Thoracic aorta (tissue), 2 donors: ENCODE results near the gene NDUFS3. TPM values are rescaled to one million over a fixed set of nuclear protein-coding genes. Genes with fewer than 3 reads are reported as not detected.
"Not testable (repeated sequence)": the region's sequence is repeated elsewhere in the genome, so short reads cannot be mapped to it uniquely, and the experiment has no call there.

Source experiments
- ATAC-seq: fragments of 150-250 bp; one replicate; pipeline ENCODE4 v1.8.0; 2017; ENCODE audit warnings: low read depth; ENCODE audit not compliant: insufficient number of reproducible peaks, low FRiP score
- DNase-seq: peaks from one replicate; pipeline ENCODE4 v3.0.0-alpha.2; 2020; ENCODE audit warnings: low spot score
- H3K27ac ChIP-seq, 2 donors: fragments of 200-600 bp; sonication (generic); 1 replicate in 1 of 2; 2 replicates in 1 of 2; pipeline ENCODE4 v1.5.1; 2016; ENCODE audit warnings: mild to moderate bottlenecking in 2 of 2, moderate library complexity in 2 of 2
- H3K27me3 ChIP-seq: fragments of 200-600 bp; sonication (generic); replicated peaks from 2 replicates; pipeline ENCODE4 v1.6.0; 2016; ENCODE audit warnings: mild to moderate bottlenecking; ENCODE audit not compliant: insufficient read depth
- H3K36me3 ChIP-seq: fragments of 200-600 bp; sonication (generic); one replicate; pipeline ENCODE4 v1.5.1; 2016
- H3K4me1 ChIP-seq, 2 donors: fragments of 200-600 bp; sonication (generic); 1 replicate in 1 of 2; 2 replicates in 1 of 2; pipeline versions ENCODE4 v1.5.1 to v1.6.0; 2016; ENCODE audit warnings: low read depth in 2 of 2, mild to moderate bottlenecking in 1 of 2; ENCODE audit not compliant: control insufficient read depth in 1 of 2
- H3K4me3 ChIP-seq: fragments of 200-600 bp; sonication (generic); 2 replicates; pipeline ENCODE4 v1.5.1; 2016; ENCODE audit warnings: mild to moderate bottlenecking
- H3K9me3 ChIP-seq: fragments of 200-600 bp; sonication (generic); 2 replicates; pipeline ENCODE4 v1.5.1; 2016
- total RNA-seq, 2 donors: library from RNA; depleted of rRNA; stranded (reverse); fragments of >200 nt; gene quantifications; one replicate each; pipeline versions ENCODE4 v1.1.0 to v1.2.3, GENCODE V29; 2016
- TF ChIP-seq, protein P1 (sequence below): fragments of 200-600 bp; sonication (generic); IDR thresholded peaks from one replicate; pipeline ENCODE4 v1.5.1; 2019; ENCODE audit warnings: antibody characterized with exemption

Gene NDUFS3
- total RNA-seq, 2 donors from 2014 or later, result 29.9 to 75.7 TPM

DNA sequence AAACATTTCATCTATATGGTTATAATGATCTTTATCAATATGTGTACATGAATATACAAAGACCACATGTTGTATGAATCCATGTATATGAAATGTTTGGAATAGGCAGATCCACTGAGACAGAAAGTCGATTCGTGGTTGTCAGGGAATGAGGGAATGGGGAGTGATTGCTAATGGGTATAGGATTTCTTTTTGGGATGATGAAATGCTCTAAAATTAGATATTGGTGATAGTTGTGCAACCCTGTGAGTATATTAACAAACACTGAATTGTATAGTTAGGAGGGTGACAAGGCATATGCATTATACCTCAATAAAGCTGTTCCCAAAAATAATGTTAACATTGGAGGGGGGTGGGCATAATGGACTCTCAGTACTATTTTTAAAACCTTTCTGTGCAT lies 18.4 kb upstream of the NDUFS3 start:
- H3K4me3 ChIP-seq, result no peak overlapping the region
- no peaks in the 10 kb centered on the region for H3K36me3 ChIP-seq
- H3K27me3 ChIP-seq, result no peaks in the 10 kb centered on the region
- no peak overlapping the region for H3K27ac ChIP-seq
- ATAC-seq (no peak), DNase-seq (no peak)
- H3K4me1 ChIP-seq, result peaks cover 0 to 9% of the 10 kb centered on the region in 2 donors
- TF ChIP-seq, protein P1, sequence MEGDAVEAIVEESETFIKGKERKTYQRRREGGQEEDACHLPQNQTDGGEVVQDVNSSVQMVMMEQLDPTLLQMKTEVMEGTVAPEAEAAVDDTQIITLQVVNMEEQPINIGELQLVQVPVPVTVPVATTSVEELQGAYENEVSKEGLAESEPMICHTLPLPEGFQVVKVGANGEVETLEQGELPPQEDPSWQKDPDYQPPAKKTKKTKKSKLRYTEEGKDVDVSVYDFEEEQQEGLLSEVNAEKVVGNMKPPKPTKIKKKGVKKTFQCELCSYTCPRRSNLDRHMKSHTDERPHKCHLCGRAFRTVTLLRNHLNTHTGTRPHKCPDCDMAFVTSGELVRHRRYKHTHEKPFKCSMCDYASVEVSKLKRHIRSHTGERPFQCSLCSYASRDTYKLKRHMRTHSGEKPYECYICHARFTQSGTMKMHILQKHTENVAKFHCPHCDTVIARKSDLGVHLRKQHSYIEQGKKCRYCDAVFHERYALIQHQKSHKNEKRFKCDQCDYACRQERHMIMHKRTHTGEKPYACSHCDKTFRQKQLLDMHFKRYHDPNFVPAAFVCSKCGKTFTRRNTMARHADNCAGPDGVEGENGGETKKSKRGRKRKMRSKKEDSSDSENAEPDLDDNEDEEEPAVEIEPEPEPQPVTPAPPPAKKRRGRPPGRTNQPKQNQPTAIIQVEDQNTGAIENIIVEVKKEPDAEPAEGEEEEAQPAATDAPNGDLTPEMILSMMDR, result no peak
- no peaks in the 10 kb centered on the region for H3K9me3 ChIP-seq

DNA sequence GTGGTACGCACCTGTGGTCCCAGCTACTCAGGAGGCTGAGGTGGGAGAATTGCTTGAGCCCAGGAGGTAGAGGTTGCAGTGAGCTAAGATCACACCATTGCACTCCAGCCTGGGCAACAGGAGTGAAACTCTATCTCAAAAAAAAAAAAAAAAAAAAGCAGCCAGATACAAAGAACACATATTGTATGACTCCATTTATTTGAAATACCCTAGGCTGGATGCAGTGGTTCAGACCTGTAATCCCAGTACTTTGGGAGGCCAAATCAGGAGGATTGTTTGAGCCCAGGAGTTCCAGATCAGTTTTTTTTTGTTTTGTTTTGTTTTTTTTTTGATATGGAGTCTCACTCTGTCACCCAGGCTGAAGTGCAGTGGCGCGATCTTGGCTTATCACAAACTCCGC lies 16.5 kb upstream of the NDUFS3 start:
- H3K27ac ChIP-seq, ATAC-seq: not testable (repeated sequence)
- peaks cover 3 to 25% of the 10 kb centered on the region in 2 donors for H3K4me1 ChIP-seq

DNA sequence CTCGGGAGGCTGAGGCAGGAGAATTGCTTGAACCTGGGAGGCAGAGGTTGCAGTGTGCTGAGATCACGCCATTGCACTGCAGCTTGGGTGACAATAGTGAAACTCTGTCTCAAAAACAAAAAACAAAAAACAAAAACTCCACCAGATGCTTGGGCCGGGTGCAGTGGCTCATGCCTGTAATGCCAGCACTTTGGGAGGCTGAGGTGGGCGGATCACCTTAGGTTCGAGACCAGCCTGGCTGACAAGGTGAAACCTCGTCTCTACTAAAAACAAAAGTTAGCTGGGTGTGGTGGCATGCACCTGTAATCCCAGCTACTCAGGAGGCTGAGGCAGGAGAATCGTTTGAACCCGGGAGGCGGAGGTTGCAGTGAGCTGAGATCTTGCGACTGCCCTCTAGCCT lies 14.5 kb upstream of the NDUFS3 start:
- H3K4me3 ChIP-seq, result not testable (repeated sequence)

More for the DNA sequence above, 16.5 kb upstream of the NDUFS3 start:
- not testable (repeated sequence) for H3K27me3 ChIP-seq, H3K9me3 ChIP-seq, H3K4me3 ChIP-seq, H3K36me3 ChIP-seq, DNase-seq

DNA sequence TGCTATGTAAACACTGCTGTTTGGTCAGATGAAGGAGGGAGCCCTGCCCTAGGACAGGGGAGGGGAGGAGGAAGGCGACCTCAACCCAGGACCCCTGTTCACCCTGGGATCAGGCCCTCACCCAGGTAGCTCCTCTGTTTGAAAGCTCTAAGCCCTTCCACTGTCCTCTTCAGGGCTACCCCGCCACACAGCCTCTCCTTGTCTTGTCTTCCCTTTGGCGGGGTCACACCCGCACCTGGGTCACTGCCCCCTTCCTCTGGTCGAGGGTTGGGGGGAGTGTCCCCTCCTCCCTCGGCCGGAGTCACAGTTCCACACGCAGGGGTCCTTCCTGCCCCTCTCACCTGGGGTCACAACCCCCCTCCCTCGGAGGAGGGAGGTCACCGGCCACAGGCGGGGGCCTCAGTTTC lies 13.9 kb upstream of the NDUFS3 start:
- TF ChIP-seq, protein P1, result no peak
- ATAC-seq (no peak), DNase-seq (no peak)
- Histone ChIP-seq H3K4me3 (peak overlapping the region; percentile 98), H3K4me1 (peaks cover 3 to 25% of the 10 kb centered on the region in 2 donors), H3K27me3 (no peaks in the 10 kb centered on the region), H3K36me3 (no peaks in the 10 kb centered on the region), H3K27ac (peak overlapping the region; percentile 39 to 67), H3K9me3 (no peaks in the 10 kb centered on the region)

More for the DNA sequence above, 14.5 kb upstream of the NDUFS3 start:
- not testable (repeated sequence) for ATAC-seq, H3K9me3 ChIP-seq, H3K27me3 ChIP-seq, H3K36me3 ChIP-seq, H3K27ac ChIP-seq, DNase-seq
- peaks cover 3 to 25% of the 10 kb centered on the region in 2 donors for H3K4me1 ChIP-seq

DNA sequence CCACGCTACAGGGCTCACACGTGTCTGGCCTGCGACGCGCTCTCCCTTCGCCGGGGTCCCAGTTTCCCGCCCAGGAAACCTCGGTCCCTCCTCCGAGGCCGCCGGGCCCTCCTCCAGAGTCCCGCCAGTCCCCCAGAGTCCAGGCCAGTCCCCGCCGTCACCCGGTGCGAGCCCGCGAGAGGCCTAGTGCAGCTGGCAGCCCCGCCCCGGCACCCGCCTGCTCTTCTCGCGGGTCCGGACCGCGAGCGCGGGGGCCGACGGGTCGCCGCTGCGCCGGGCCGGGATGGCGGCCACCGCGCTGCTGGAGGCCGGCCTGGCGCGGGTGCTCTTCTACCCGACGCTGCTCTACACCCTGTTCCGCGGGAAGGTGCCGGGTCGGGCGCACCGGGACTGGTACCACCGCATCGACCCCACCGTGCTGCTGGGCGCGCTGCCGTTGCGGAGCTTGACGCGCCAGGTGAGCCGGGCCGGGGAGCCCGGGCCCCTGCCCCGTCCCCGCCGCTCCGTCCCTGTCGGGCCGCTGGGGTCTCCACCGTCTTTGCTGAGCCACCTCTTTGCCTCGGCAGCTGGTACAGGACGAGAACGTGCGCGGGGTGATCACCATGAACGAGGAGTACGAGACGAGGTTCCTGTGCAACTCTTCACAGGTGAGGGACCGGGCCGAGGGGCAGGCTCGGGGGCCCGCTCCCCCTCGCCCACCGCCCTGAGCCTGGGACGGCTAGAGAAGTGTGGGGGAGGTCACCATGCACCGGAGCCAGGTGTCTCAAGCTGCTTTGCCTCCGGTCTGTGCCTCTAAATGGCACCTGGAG lies 13.3 kb upstream of the NDUFS3 start, which contains the start of gene PTPMT1:
TSS of gene PTPMT1 (plus strand) at position 260 of the 809 bp plus-strand sequence. CDS start at position 284, 24 bp downstream.
- H3K9me3 ChIP-seq, result no peaks in the 10 kb centered on the region
- H3K27ac ChIP-seq, result peak within 1 kb of the TSS; percentile 39 to 67
- no peak for DNase-seq
- peak; percentile 70 for ATAC-seq
- TF ChIP-seq, protein P1, result no peak
- no peaks in the 10 kb centered on the region for H3K36me3 ChIP-seq
- H3K4me1 ChIP-seq, result peaks cover 3 to 25% of the 10 kb centered on the region in 2 donors
- H3K27me3 ChIP-seq, result no peaks in the 10 kb centered on the region
- peak within 1 kb of the TSS; percentile 98 for H3K4me3 ChIP-seq

DNA sequence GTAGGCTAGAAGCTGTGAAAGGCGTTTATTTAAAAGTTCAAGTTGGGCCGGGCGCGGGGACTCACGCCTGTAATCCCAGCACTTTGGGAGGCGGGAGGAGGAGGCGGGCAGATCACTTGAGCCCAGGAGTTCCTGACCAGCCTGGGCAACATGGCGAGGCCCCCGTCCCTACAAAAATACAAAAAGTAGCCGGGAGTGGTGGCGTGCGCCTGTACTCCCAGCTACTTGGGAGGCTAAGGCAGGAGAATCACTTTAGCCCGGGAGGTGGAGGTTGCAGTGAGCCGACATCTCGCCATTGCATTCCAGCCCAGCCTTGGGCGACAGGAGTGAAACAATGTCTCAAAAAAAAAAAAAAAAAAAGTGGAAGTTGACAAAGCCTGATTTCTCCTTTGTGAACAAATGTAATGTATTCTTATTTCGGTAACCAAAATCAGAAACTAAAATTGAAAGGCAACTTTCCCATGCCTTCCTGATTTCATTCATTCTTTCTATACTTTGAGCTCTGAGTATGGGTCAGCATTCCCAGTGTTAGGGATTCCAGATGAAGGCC lies 12.7 kb upstream of the NDUFS3 start:
- H3K4me3 ChIP-seq, result peak overlapping the region; percentile 98
- H3K27me3 ChIP-seq, result no peaks in the 10 kb centered on the region
- no peaks in the 10 kb centered on the region for H3K9me3 ChIP-seq
- H3K4me1 ChIP-seq, result peaks cover 3 to 25% of the 10 kb centered on the region in 2 donors
- TF ChIP-seq, protein P1, result no peak
- DNase-seq (no peak), ATAC-seq (no peak)
- peak overlapping the region; percentile 39 to 67 for H3K27ac ChIP-seq
- H3K36me3 ChIP-seq, result no peaks in the 10 kb centered on the region
